HG03520 (cell line): ENCODE measurements around the gene RAG1.

Experiments
- ATAC-seq: cut with Tn5 transposase; IDR thresholded peaks from one replicate; pipeline ENCODE4 v1.9.1; 2021; ENCODE audit warnings: mild to moderate bottlenecking, moderate library complexity; ENCODE audit not compliant: unreplicated experiment

The RAG1 gene

GRCh38 chr11:36588099-36588498, 20.3 kb downstream of the RAG1 start:
- ATAC-seq: no peak

GRCh38 chr11:36590513-36590912, 22.7 kb downstream of the RAG1 start:
- no peak for ATAC-seq

GRCh38 chr11:36591433-36591832, 23.6 kb downstream of the RAG1 start:
- ATAC-seq: no peak

- peak; percentile 91 for ATAC-seq
Measured at GRCh38 chr11:36594316-36594989, 26.6 kb downstream of the RAG1 start, which contains the start of gene IFTAP. Gene IFTAP (plus strand): TSS chr11:36594502. CDS start chr11:36610104, 15,602 bp downstream.

- ATAC-seq: no peak
Measured at GRCh38 chr11:36596880-36597279, 29.1 kb downstream of the RAG1 start.

GRCh38 chr11:36598051-36598450, 30.2 kb downstream of the RAG1 start, which contains the start of gene RAG2:
Gene RAG2 (minus strand): TSS chr11:36598236. CDS start chr11:36594168, 4,068 bp downstream.
- no peak for ATAC-seq

GRCh38 chr11:36600180-36600579, 32.4 kb downstream of the RAG1 start:
- ATAC-seq: no peak

GRCh38 chr11:36601155-36601554, 33.3 kb downstream of the RAG1 start:
- ATAC-seq: no peak

GRCh38 chr11:36602135-36602534, 34.3 kb downstream of the RAG1 start:
- ATAC-seq: no peak

GRCh38 chr11:36605221-36606216, 37.7 kb downstream of the RAG1 start:
- peak; percentile 57 for ATAC-seq

- no peak for ATAC-seq
Measured at GRCh38 chr11:36608491-36609199, 40.8 kb downstream of the RAG1 start.

GRCh38 chr11:36609383-36609782, 41.6 kb downstream of the RAG1 start:
- ATAC-seq: no peak

- ATAC-seq: no peak
Measured at GRCh38 chr11:36615826-36616225, 48.0 kb downstream of the RAG1 start.

- no peak for ATAC-seq
Measured at GRCh38 chr11:36617543-36618362, 49.9 kb downstream of the RAG1 start.

- no peak for ATAC-seq
Measured at GRCh38 chr11:36618363-36619047, 50.7 kb downstream of the RAG1 start.

GRCh38 chr11:36619502-36619901, 51.7 kb downstream of the RAG1 start:
- ATAC-seq: no peak

GRCh38 chr11:36620246-36620645, 52.4 kb downstream of the RAG1 start:
- no peak for ATAC-seq

GRCh38 chr11:36622431-36623136, 54.8 kb downstream of the RAG1 start:
- peak; percentile 60 for ATAC-seq

- no peak for ATAC-seq
Measured at GRCh38 chr11:36623494-36623893, 55.7 kb downstream of the RAG1 start.
